Mesenchymal stem cell (in vitro differentiated cells and primary cell): ENCODE results near the gene TSPO.

ENCODE experiments used
- DNase-seq: peaks from one replicate; pipeline ENCODE4 v3.0.0-alpha.2; 2013
- H2AFZ ChIP-seq: one replicate; pipeline ENCODE4 v1.6.1; 2013; ENCODE audit warnings: low read depth, mild to moderate bottlenecking, control low read depth, inconsistent platforms, low read length, moderate library complexity
- H2AK5ac ChIP-seq: 2 replicates; pipeline ENCODE4 v1.6.1; 2013; ENCODE audit warnings: low read length, moderate library complexity, mild to moderate bottlenecking, inconsistent platforms; ENCODE audit not compliant: severe bottlenecking
- H2BK120ac ChIP-seq: one replicate; pipeline ENCODE4 v1.6.1; 2013; ENCODE audit warnings: low read depth, mild to moderate bottlenecking, inconsistent platforms, low read length, moderate library complexity
- H2BK12ac ChIP-seq, 2 experiments: one replicate each; pipeline ENCODE4 v1.6.1; 2013; ENCODE audit warnings: inconsistent platforms in 2 of 2, low read length in 2 of 2, mild to moderate bottlenecking in 2 of 2, moderate library complexity in 2 of 2, control low read depth in 1 of 2
- H2BK15ac ChIP-seq: one replicate; pipeline ENCODE4 v1.6.1; 2013; ENCODE audit warnings: mild to moderate bottlenecking, low read depth, inconsistent platforms; ENCODE audit not compliant: poor library complexity, severe bottlenecking
- H2BK5ac ChIP-seq: 2 replicates; pipeline ENCODE4 v1.6.1; 2013; ENCODE audit warnings: low read depth, mild to moderate bottlenecking, low read length, control low read depth, inconsistent platforms; ENCODE audit not compliant: poor library complexity, severe bottlenecking
- H3K14ac ChIP-seq, 2 experiments: one replicate each; pipeline ENCODE4 v1.6.1; 2013; ENCODE audit warnings: inconsistent platforms in 2 of 2, low read length in 2 of 2, control low read depth in 1 of 2, mild to moderate bottlenecking in 1 of 2, moderate library complexity in 1 of 2
- H3K18ac ChIP-seq, 2 experiments: one replicate each; pipeline ENCODE4 v1.6.1; 2013; ENCODE audit warnings: inconsistent platforms in 2 of 2, low read length in 2 of 2, control low read depth in 1 of 2, low read depth in 1 of 2, mild to moderate bottlenecking in 1 of 2
- H3K23ac ChIP-seq, 2 experiments: one replicate each; pipeline ENCODE4 v1.6.1; 2013; ENCODE audit warnings: inconsistent platforms in 2 of 2, low read length in 2 of 2, mild to moderate bottlenecking in 2 of 2, moderate library complexity in 2 of 2, control low read depth in 1 of 2
- H3K27ac ChIP-seq: 2 replicates; pipeline ENCODE4 v1.5.1; 2013; ENCODE audit warnings: mild to moderate bottlenecking, moderate library complexity, low read length, control low read depth, inconsistent platforms; ENCODE audit not compliant: poor library complexity, severe bottlenecking
- H3K27me3 ChIP-seq, 2 experiments: 2 replicates each; pipeline versions ENCODE4 v1.6.1 to v1.7.0; 2013; ENCODE audit warnings: low read length in 2 of 2, mild to moderate bottlenecking in 2 of 2, moderate library complexity in 2 of 2, control low read depth in 1 of 2, inconsistent platforms in 1 of 2; ENCODE audit not compliant: control insufficient read depth in 1 of 2, insufficient read depth in 1 of 2
- H3K36me3 ChIP-seq, 2 experiments: 2 replicates each; pipeline versions ENCODE4 v1.6.1 to v1.7.0; 2013; ENCODE audit warnings: low read length in 2 of 2, control low read depth in 1 of 2, inconsistent platforms in 1 of 2, low read depth in 1 of 2, mild to moderate bottlenecking in 1 of 2; ENCODE audit not compliant: insufficient read depth in 2 of 2, control insufficient read depth in 1 of 2
- H3K4ac ChIP-seq, 2 experiments: one replicate each; pipeline ENCODE4 v1.6.1; 2013; ENCODE audit warnings: inconsistent platforms in 2 of 2, low read length in 2 of 2, mild to moderate bottlenecking in 2 of 2, moderate library complexity in 2 of 2, control low read depth in 1 of 2, low read depth in 1 of 2
- H3K4me1 ChIP-seq: 2 replicates; pipeline ENCODE4 v1.6.1; 2013; ENCODE audit warnings: low read depth, low read length, control low read depth; ENCODE audit not compliant: control insufficient read depth, insufficient read depth
- H3K4me2 ChIP-seq: 2 replicates; pipeline ENCODE4 v1.6.1; 2013; ENCODE audit warnings: low read length, mild to moderate bottlenecking, inconsistent platforms; ENCODE audit not compliant: poor library complexity, severe bottlenecking
- H3K4me3 ChIP-seq, 2 experiments: 2 replicates each; pipeline versions ENCODE4 v1.5.1 to v1.7.0; 2013; ENCODE audit warnings: low read length in 2 of 2, mild to moderate bottlenecking in 2 of 2, control low read depth in 1 of 2, low read depth in 1 of 2; ENCODE audit not compliant: insufficient read depth in 1 of 2
- H3K79me1 ChIP-seq: replicated peaks from 2 replicates; pipeline ENCODE4 v1.6.1; 2013; ENCODE audit warnings: mild to moderate bottlenecking, control low read depth, low read length, inconsistent platforms; ENCODE audit not compliant: poor library complexity, severe bottlenecking
- H3K9ac ChIP-seq: 2 replicates; pipeline ENCODE4 v1.7.0; 2013; ENCODE audit warnings: mild to moderate bottlenecking, low read length, moderate library complexity
- H3K9me3 ChIP-seq: 2 replicates; pipeline ENCODE4 v1.7.0; 2013; ENCODE audit warnings: mild to moderate bottlenecking, low read length; ENCODE audit not compliant: control insufficient read depth
- H4K8ac ChIP-seq: one replicate; pipeline ENCODE4 v1.6.1; 2013; ENCODE audit warnings: inconsistent platforms, mild to moderate bottlenecking, low read length, moderate library complexity
- H4K91ac ChIP-seq: one replicate; pipeline ENCODE4 v1.6.1; 2013; ENCODE audit warnings: mild to moderate bottlenecking, low read length, inconsistent platforms
- WGBS: methylation state at CpG from one replicate; pipeline ENCODE4 v1.1.7; 2013; ENCODE audit warnings: mixed read lengths; 5-methylcytosine and 5-hydroxymethylcytosine counted together

Gene TSPO

DNA sequence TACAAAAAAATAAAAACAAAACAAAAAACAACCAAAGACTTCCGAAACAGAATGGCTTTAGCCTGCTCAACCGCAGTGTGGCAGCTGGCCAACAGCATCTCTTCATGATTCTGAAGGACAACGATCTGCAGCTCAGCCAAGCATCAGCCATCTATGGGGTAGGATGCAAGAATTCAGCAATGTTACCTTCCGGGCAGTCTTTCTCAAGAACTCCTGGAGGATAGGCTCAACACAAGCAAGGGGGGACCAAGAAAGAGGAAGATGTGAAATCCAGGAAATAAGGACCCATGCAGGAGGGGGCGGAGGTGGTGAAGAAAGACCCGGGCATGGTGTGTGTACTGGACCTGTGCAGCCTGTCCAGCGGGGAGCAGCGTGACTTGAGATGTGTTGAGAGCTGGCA, 3.5 kb upstream of the TSPO start:
- DNase-seq, result no peak
- Histone ChIP-seq H3K36me3 (no peaks in the 10 kb centered on the region), H3K23ac (no peak overlapping the region), H2AK5ac (no peak overlapping the region), H2BK15ac (no peak overlapping the region), H4K91ac (no peak overlapping the region), H3K4ac (no peak overlapping the region), H2BK12ac (no peak overlapping the region), H3K27ac (no peak overlapping the region), H2BK5ac (no peak overlapping the region), H2AFZ (no peak overlapping the region), H3K4me2 (no peak overlapping the region), H3K9me3 (no peaks in the 10 kb centered on the region), H3K27me3 (no peaks in the 10 kb centered on the region), H3K14ac (no peak overlapping the region), H3K18ac (no peak overlapping the region), H3K4me1 (peaks cover 22% of the 10 kb centered on the region), H4K8ac (no peak overlapping the region), H2BK120ac (no peak overlapping the region), H3K79me1 (peaks cover 3% of the 10 kb centered on the region), H3K4me3 (no peak overlapping the region), H3K9ac (no peak overlapping the region)
- WGBS, result 91% methylated on average over 8 of the region's 8 CpGs

DNA sequence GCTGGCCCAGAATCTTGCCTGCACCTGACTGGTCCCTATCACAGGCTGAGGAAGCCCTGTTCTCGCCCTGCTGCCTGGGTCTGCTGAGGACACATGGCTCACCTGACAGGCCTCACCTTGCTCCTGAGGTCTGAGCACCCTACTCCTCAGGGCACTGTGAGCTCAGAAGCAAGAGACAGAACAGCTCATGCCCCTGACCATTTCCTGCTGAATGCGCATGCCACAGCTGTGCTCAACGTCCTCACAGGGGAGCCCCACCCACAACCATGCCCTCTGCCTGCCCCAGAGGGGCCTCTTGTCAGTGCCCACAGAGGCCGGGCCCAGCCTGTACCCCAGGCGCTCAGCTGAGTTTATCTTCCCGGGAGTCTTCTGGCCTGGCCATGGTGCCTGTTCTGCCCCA, 2.8 kb upstream of the TSPO start:
- H2BK5ac ChIP-seq, result no peak overlapping the region
- no peak overlapping the region for H3K4ac ChIP-seq
- no peak overlapping the region for H3K14ac ChIP-seq
- no peak overlapping the region for H4K91ac ChIP-seq
- H3K4me3 ChIP-seq, result no peak overlapping the region
- no peak overlapping the region for H3K23ac ChIP-seq
- peak overlapping the region; percentile 39 for H4K8ac ChIP-seq
- no peaks in the 10 kb centered on the region for H3K79me1 ChIP-seq
- no peak overlapping the region for H2BK120ac ChIP-seq
- no peak overlapping the region for H3K4me2 ChIP-seq
- 69% methylated on average over 6 of the region's 6 CpGs for WGBS
- DNase-seq, result no peak
- H3K36me3 ChIP-seq, result no peaks in the 10 kb centered on the region
- H3K9me3 ChIP-seq, result no peaks in the 10 kb centered on the region
- H2AFZ ChIP-seq, result no peak overlapping the region
- H2AK5ac ChIP-seq, result peak overlapping the region; percentile 54
- H3K27ac ChIP-seq, result no peak overlapping the region
- no peak overlapping the region for H2BK12ac ChIP-seq
- H2BK15ac ChIP-seq, result no peak overlapping the region
- H3K4me1 ChIP-seq, result peaks cover 22% of the 10 kb centered on the region
- no peak overlapping the region for H3K18ac ChIP-seq
- H3K9ac ChIP-seq, result no peak overlapping the region
- no peaks in the 10 kb centered on the region for H3K27me3 ChIP-seq

DNA sequence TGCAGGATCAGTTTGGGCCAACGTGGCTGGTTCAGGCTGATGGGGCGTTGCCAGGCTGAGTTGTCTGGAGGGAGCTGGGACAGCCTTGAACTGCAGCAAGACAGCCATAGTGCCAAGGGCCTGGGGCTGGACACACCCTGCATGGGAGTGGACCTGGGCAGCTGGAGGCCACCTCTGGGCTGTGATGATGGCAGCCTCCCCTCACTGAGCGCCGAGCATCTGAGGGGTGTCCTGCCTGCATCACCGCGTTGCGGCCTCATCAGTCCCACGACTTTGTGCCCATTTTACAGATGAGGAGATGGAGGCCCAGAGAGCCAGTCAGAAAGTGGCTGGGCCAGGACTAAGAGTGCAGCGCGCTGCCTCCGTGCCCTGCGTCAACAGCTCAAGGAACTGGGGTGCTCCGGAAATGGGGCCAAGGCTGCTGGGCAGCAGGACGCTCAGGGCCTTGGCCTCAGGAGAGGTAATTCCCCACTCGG, 590 bp upstream of the TSPO start:
- Histone ChIP-seq H3K9me3 (no peaks in the 10 kb centered on the region), H3K4me2 (peak overlapping the region; percentile 72), H2AFZ (peak overlapping the region; percentile 74), H2BK120ac (peak overlapping the region; percentile 15), H2BK5ac (no peak overlapping the region), H2BK12ac (peak overlapping the region; percentile 11 to 40), H2AK5ac (no peak overlapping the region), H3K79me1 (peaks cover 7% of the 10 kb centered on the region), H3K4ac (peak overlapping the region; percentile 19 to 71), H3K36me3 (peaks cover 6 to 14% of the 10 kb centered on the region in 2 experiments), H3K9ac (peak overlapping the region; percentile 81), H4K8ac (peak overlapping the region; percentile 93), H2BK15ac (no peak overlapping the region), H3K27me3 (no peaks in the 10 kb centered on the region), H3K4me1 (peaks cover 34% of the 10 kb centered on the region), H4K91ac (peak overlapping the region; percentile 80), H3K23ac (peak overlapping the region in 1 of 2 experiments; percentile 34), H3K14ac (peak overlapping the region in 1 of 2 experiments; percentile 23), H3K18ac (peak overlapping the region; percentile 58 to 67), H3K27ac (no peak overlapping the region), H3K4me3 (peak overlapping the region in 1 of 2 experiments; percentile 94)
- DNase-seq, result no peak
- WGBS, result 83% methylated on average over 15 of the region's 15 CpGs

DNA sequence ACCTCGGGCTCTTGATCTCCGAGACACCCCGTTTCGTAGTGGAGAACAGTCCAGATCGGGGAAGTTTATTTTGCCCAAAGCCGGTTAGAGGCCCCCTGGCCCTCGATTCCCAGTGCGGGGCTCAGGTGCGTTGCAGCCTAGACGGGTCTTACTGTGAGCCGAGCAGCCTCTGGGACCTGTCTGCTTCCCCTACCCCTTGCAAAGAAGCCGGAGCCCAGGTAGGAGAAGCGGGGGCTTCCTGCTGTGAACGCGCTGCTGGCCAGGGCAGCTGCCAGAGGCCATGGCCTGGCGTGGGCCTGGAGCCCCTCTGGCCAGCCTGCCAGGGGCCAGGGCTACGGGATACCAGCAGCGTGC, 621 bp downstream of the TSPO start:
- H2BK12ac ChIP-seq, result peak overlapping the region in 1 of 2 experiments; percentile 76
- no peaks in the 10 kb centered on the region for H3K27me3 ChIP-seq
- WGBS, result 69% methylated on average over 18 of the region's 18 CpGs

More for the DNA sequence above, 621 bp downstream of the TSPO start:
- H3K79me1 ChIP-seq, result peaks cover 13% of the 10 kb centered on the region
- DNase-seq, result no peak
- H3K9ac ChIP-seq, result peak overlapping the region; percentile 91
- peak overlapping the region; percentile 78 for H2BK15ac ChIP-seq
- H3K18ac ChIP-seq, result peak overlapping the region; percentile 60 to 99
- peak overlapping the region; percentile 54 for H2AK5ac ChIP-seq
- peak overlapping the region; percentile 87 for H4K8ac ChIP-seq
- H2BK120ac ChIP-seq, result no peak overlapping the region
- no peaks in the 10 kb centered on the region for H3K9me3 ChIP-seq
- no peak overlapping the region for H2AFZ ChIP-seq
- H3K27ac ChIP-seq, result peak overlapping the region; percentile 85
- peak overlapping the region in 1 of 2 experiments; percentile 81 for H3K14ac ChIP-seq
- H2BK5ac ChIP-seq, result no peak overlapping the region
- H3K36me3 ChIP-seq, result peaks cover 10 to 26% of the 10 kb centered on the region in 2 experiments
- peak overlapping the region; percentile 74 for H3K4me2 ChIP-seq
- H4K91ac ChIP-seq, result peak overlapping the region; percentile 53
- H3K4me1 ChIP-seq, result peaks cover 41% of the 10 kb centered on the region
- H3K23ac ChIP-seq, result peak overlapping the region in 1 of 2 experiments; percentile 18
- peak overlapping the region; percentile 88 to 94 for H3K4me3 ChIP-seq
- peak overlapping the region; percentile 95 to 97 for H3K4ac ChIP-seq
